CD4-positive, alpha-beta T cell treated with Interferon alpha-2 for 1 hour (primary cell): Measurements from ENCODE around the gene C1orf21.
A peak's percentile ranks its signal among the peaks of the same experiment; 100 is the strongest.

Source experiments
- DNase-seq, 2 donors: peaks; one replicate each; pipeline ENCODE4 v3.0.0-alpha.2; 2020 to 2022

The C1orf21 gene

GRCh38 chr1:184456189-184456588, 69.4 kb downstream of the C1orf21 start:
- DNase-seq = no peak

GRCh38 chr1:184457500-184457899, 70.7 kb downstream of the C1orf21 start:
- DNase-seq = no peak

- no peak for DNase-seq
Observed at GRCh38 chr1:184461321-184461720, 74.5 kb downstream of the C1orf21 start.

GRCh38 chr1:184462155-184462554, 75.3 kb downstream of the C1orf21 start:
- DNase-seq = no peak

GRCh38 chr1:184462990-184463389, 76.2 kb downstream of the C1orf21 start:
- DNase-seq = no peak

- DNase-seq = no peak
Observed at GRCh38 chr1:184463680-184464079, 76.9 kb downstream of the C1orf21 start.

GRCh38 chr1:184464757-184465156, 77.9 kb downstream of the C1orf21 start:
- no peak for DNase-seq

- peak in 1 of 2 donors; percentile 14 for DNase-seq
Observed at GRCh38 chr1:184465489-184466146, 78.8 kb downstream of the C1orf21 start.

- no peak for DNase-seq
Observed at GRCh38 chr1:184467295-184467694, 80.5 kb downstream of the C1orf21 start.

- DNase-seq = no peak
Observed at GRCh38 chr1:184469396-184469795, 82.6 kb downstream of the C1orf21 start.

- DNase-seq = no peak
Observed at GRCh38 chr1:184471686-184472085, 84.9 kb downstream of the C1orf21 start.

GRCh38 chr1:184472136-184472535, 85.3 kb downstream of the C1orf21 start:
- DNase-seq = no peak

GRCh38 chr1:184473176-184473966, 86.5 kb downstream of the C1orf21 start:
- DNase-seq = no peak

GRCh38 chr1:184476187-184476586, 89.4 kb downstream of the C1orf21 start:
- no peak for DNase-seq

- DNase-seq = no peak
Observed at GRCh38 chr1:184479435-184480167, 92.8 kb downstream of the C1orf21 start.

- DNase-seq = no peak
Observed at GRCh38 chr1:184480736-184481135, 93.9 kb downstream of the C1orf21 start.

GRCh38 chr1:184482136-184482535, 95.3 kb downstream of the C1orf21 start:
- no peak for DNase-seq

GRCh38 chr1:184483101-184483683, 96.4 kb downstream of the C1orf21 start:
- DNase-seq = peak in 1 of 2 donors; percentile 3

- no peak for DNase-seq
Observed at GRCh38 chr1:184485751-184486723, 99.2 kb downstream of the C1orf21 start.

GRCh38 chr1:184486761-184487445, 100.1 kb downstream of the C1orf21 start:
- DNase-seq = no peak

GRCh38 chr1:184487531-184488193, 100.8 kb downstream of the C1orf21 start:
- no peak for DNase-seq
